Cardiac fibroblast (primary cell): ENCODE measurements around the gene DENND2A.
"Not testable (repeated sequence)": the region's sequence is repeated elsewhere in the genome, so short reads cannot be mapped to it uniquely, and the experiment has no call there.

Experiments used
- DNase-seq, 2 donors: peaks; one replicate each; pipeline versions ENCODE4 v3.0.0 to v3.0.0-alpha.2; 2010; ENCODE audit warnings: low read depth in 2 of 2
- H3K4me3 ChIP-seq, 2 donors: replicated peaks in 1 of 2; 1 replicate in 1 of 2; 2 replicates in 1 of 2; pipeline ENCODE4 v1.5.1; 2011; ENCODE audit warnings: low read depth in 2 of 2, low read length in 2 of 2, mild to moderate bottlenecking in 2 of 2, moderate library complexity in 1 of 2
- CTCF ChIP-seq: IDR thresholded peaks from one replicate; pipeline ENCODE4 v1.5.1; 2011; ENCODE audit warnings: low read depth, mild to moderate bottlenecking, low read length, inconsistent platforms

Gene DENND2A

GRCh38 chr7:140540136-140540777, 100.4 kb downstream of the DENND2A start:
- no peak overlapping the region for H3K4me3 ChIP-seq
- no peak for TF ChIP-seq CTCF

GRCh38 chr7:140539461-140539860, 101.2 kb downstream of the DENND2A start:
- no peak for TF ChIP-seq CTCF
- DNase-seq, result no peak
- H3K4me3 ChIP-seq, result no peak overlapping the region

More at GRCh38 chr7:140540136-140540777, 100.4 kb downstream of the DENND2A start:
- no peak for DNase-seq

GRCh38 chr7:140537750-140538482, 102.7 kb downstream of the DENND2A start:
- TF ChIP-seq CTCF, result no peak
- H3K4me3 ChIP-seq, result no peak overlapping the region
- peak in 1 of 2 donors; percentile 71 for DNase-seq

GRCh38 chr7:140534743-140535142, 105.9 kb downstream of the DENND2A start:
- no peak for TF ChIP-seq CTCF
- no peak overlapping the region for H3K4me3 ChIP-seq
- peak in 1 of 2 donors; percentile 12 for DNase-seq

GRCh38 chr7:140533394-140533872, 107.2 kb downstream of the DENND2A start:
- no peak overlapping the region for H3K4me3 ChIP-seq
- TF ChIP-seq CTCF, result no peak
- peak in 1 of 2 donors; percentile 38 for DNase-seq

- not testable (repeated sequence) for H3K4me3 ChIP-seq, DNase-seq
Observed at GRCh38 chr7:140529428-140529827, 111.2 kb downstream of the DENND2A start.
